IgD-negative memory B cell (primary cell): ENCODE results near the gene CYBA. TPM values are rescaled to one million over a fixed set of nuclear protein-coding genes. Genes with fewer than 3 reads are reported as not detected.

ENCODE experiments used
- H3K27ac Mint-ChIP-seq, 3 donors: one replicate each; pipeline ENCODE4 v1.8.0; 2020 to 2022; ENCODE audit warnings: mild to moderate bottlenecking in 3 of 3, mixed read lengths in 3 of 3, moderate library complexity in 1 of 3
- H3K27me3 Mint-ChIP-seq: one replicate; pipeline ENCODE4 v1.8.0; 2021; ENCODE audit warnings: mixed read lengths
- H3K36me3 Mint-ChIP-seq: one replicate; pipeline ENCODE4 v1.8.0; 2020; ENCODE audit warnings: mild to moderate bottlenecking, mixed read lengths
- H3K4me1 Mint-ChIP-seq, 3 donors: one replicate each; pipeline ENCODE4 v1.8.0; 2020 to 2022; ENCODE audit warnings: mixed read lengths in 3 of 3, mild to moderate bottlenecking in 1 of 3
- H3K4me3 Mint-ChIP-seq, 4 donors: one replicate each; pipeline ENCODE4 v1.8.0; 2020 to 2022; ENCODE audit warnings: mild to moderate bottlenecking in 4 of 4, mixed read lengths in 4 of 4, moderate library complexity in 3 of 4
- H3K9me3 Mint-ChIP-seq, 3 donors: one replicate each; pipeline ENCODE4 v1.8.0; 2020 to 2021; ENCODE audit warnings: mixed read lengths in 3 of 3, mild to moderate bottlenecking in 1 of 3
- polyA plus RNA-seq: library from polyadenylated mRNA; unstranded; fragments of 300-500 nt; fragmentation: Illumina TruSeq; gene quantifications from one replicate; pipeline ENCODE4 v1.2.3, GENCODE V29; 2021

Gene CYBA
- polyA plus RNA-seq, 1 donor from 2014 or later, result 1,890 TPM

- peaks cover 0 to 3% (median 1%) of the 10 kb centered on the region in 3 donors for H3K9me3 Mint-ChIP-seq
- H3K4me1 Mint-ChIP-seq, result peaks cover 24 to 30% (median 30%) of the 10 kb centered on the region in 3 donors
- peak within 1 kb of the TSS; percentile 25 to 90 (median 81) for H3K4me3 Mint-ChIP-seq
- H3K27me3 Mint-ChIP-seq, result peaks cover 19% of the 10 kb centered on the region
- H3K27ac Mint-ChIP-seq, result peak within 1 kb of the TSS; percentile 58 to 96 (median 84)
- no peaks in the 10 kb centered on the region for H3K36me3 Mint-ChIP-seq
Observed at GRCh38 chr16:88638323-88639230, 12.3 kb downstream of the CYBA start, which contains the start of gene IL17C. Gene IL17C (plus strand): TSS chr16:88638572. CDS start chr16:88638642, 70 bp downstream.

- Mint-ChIP-seq H3K36me3 (peaks cover 1% of the 10 kb centered on the region), H3K27ac (peak overlapping the region; percentile 31 to 96 (median 85)), H3K27me3 (peaks cover 19% of the 10 kb centered on the region), H3K4me1 (peaks cover 27 to 30% (median 27%) of the 10 kb centered on the region in 3 donors), H3K4me3 (peak overlapping the region in 2 of 4 donors; percentile 79 to 83), H3K9me3 (peaks cover 0 to 3% (median 1%) of the 10 kb centered on the region in 3 donors)
Observed at GRCh38 chr16:88636488-88637265, 14.2 kb downstream of the CYBA start.

- Mint-ChIP-seq H3K4me1 (peaks cover 25 to 30% (median 27%) of the 10 kb centered on the region in 3 donors), H3K36me3 (peaks cover 1% of the 10 kb centered on the region), H3K4me3 (peak overlapping the region in 3 of 4 donors; percentile 63 to 79 (median 79)), H3K27ac (peak overlapping the region; percentile 31 to 89 (median 85)), H3K9me3 (peaks cover 0 to 3% (median 1%) of the 10 kb centered on the region in 3 donors), H3K27me3 (peaks cover 19% of the 10 kb centered on the region)
Observed at GRCh38 chr16:88635671-88636319, 15.1 kb downstream of the CYBA start.

- H3K27me3 Mint-ChIP-seq, result peaks cover 15% of the 10 kb centered on the region
- H3K36me3 Mint-ChIP-seq, result peaks cover 1% of the 10 kb centered on the region
- peak overlapping the region; percentile 75 to 92 (median 84) for H3K4me3 Mint-ChIP-seq
- peaks cover 19 to 24% (median 23%) of the 10 kb centered on the region in 3 donors for H3K4me1 Mint-ChIP-seq
- peaks cover 0 to 1% (median under 1%) of the 10 kb centered on the region in 3 donors for H3K9me3 Mint-ChIP-seq
- peak overlapping the region in 1 of 3 donors; percentile 89 for H3K27ac Mint-ChIP-seq
Observed at GRCh38 chr16:88634994-88635670, 15.7 kb downstream of the CYBA start.

- Mint-ChIP-seq H3K4me1 (peaks cover 15 to 23% (median 20%) of the 10 kb centered on the region in 3 donors), H3K36me3 (peaks cover 1% of the 10 kb centered on the region), H3K9me3 (peaks cover 0 to 1% (median 0%) of the 10 kb centered on the region in 3 donors), H3K27me3 (peaks cover 13% of the 10 kb centered on the region), H3K4me3 (peak overlapping the region; percentile 71 to 89 (median 82)), H3K27ac (peak overlapping the region; percentile 27 to 89 (median 78))
Observed at GRCh38 chr16:88634141-88634993, 16.5 kb downstream of the CYBA start.

- peak overlapping the region; percentile 27 to 78 (median 62) for H3K27ac Mint-ChIP-seq
Observed at GRCh38 chr16:88633684-88634140, 17.1 kb downstream of the CYBA start.

GRCh38 chr16:88632587-88632930, 18.3 kb downstream of the CYBA start:
- Mint-ChIP-seq H3K4me3 (peak overlapping the region in 1 of 4 donors; percentile 29), H3K27me3 (peaks cover 7% of the 10 kb centered on the region), H3K9me3 (no peaks in the 10 kb centered on the region), H3K36me3 (peaks cover 1% of the 10 kb centered on the region), H3K4me1 (peaks cover 7 to 10% (median 9%) of the 10 kb centered on the region in 3 donors), H3K27ac (peak overlapping the region in 1 of 3 donors; percentile 62)

More at GRCh38 chr16:88633684-88634140, 17.1 kb downstream of the CYBA start:
- H3K27me3 Mint-ChIP-seq, result peaks cover 13% of the 10 kb centered on the region
- peak overlapping the region; percentile 71 to 89 (median 82) for H3K4me3 Mint-ChIP-seq
- H3K4me1 Mint-ChIP-seq, result peaks cover 15 to 21% (median 20%) of the 10 kb centered on the region in 3 donors
- peaks cover 0 to 1% (median 0%) of the 10 kb centered on the region in 3 donors for H3K9me3 Mint-ChIP-seq
- H3K36me3 Mint-ChIP-seq, result peaks cover 1% of the 10 kb centered on the region

GRCh38 chr16:88631920-88632586, 18.8 kb downstream of the CYBA start:
- no peaks in the 10 kb centered on the region for H3K9me3 Mint-ChIP-seq
- peaks cover 4 to 7% (median 7%) of the 10 kb centered on the region in 3 donors for H3K4me1 Mint-ChIP-seq
- no peak overlapping the region for H3K27ac Mint-ChIP-seq
- H3K4me3 Mint-ChIP-seq, result peak overlapping the region in 1 of 4 donors; percentile 38
- H3K27me3 Mint-ChIP-seq, result peaks cover 4% of the 10 kb centered on the region
- H3K36me3 Mint-ChIP-seq, result peaks cover 1% of the 10 kb centered on the region

DNA sequence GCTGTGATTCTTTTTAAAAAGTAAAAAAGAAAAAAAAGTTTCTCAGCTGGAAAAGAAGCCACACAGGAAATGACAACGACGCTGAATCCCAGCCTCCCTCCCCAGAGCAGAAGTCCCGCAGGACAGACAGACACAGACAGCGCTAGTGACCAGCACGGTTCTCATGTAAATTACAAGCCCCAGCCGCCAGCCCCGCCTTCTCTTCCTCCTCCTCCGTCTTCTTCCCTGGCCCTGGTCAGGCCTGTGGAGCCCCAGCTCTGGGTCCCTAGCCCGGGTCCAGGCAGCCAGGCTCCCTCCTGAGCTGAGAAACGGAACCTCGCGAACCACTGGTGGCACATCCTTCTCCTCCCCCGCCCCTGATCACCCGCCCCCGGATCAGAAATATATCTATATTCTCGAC, 19.5 kb downstream of the CYBA start:
- Mint-ChIP-seq H3K4me3 (peak overlapping the region in 1 of 4 donors; percentile 38), H3K36me3 (peaks cover 1% of the 10 kb centered on the region), H3K9me3 (no peaks in the 10 kb centered on the region), H3K4me1 (peaks cover 4 to 6% (median 5%) of the 10 kb centered on the region in 3 donors), H3K27ac (peak overlapping the region in 2 of 3 donors; percentile 18 to 69), H3K27me3 (peaks cover 3% of the 10 kb centered on the region)

GRCh38 chr16:88630941-88631340, 19.9 kb downstream of the CYBA start:
- H3K27me3 Mint-ChIP-seq, result peaks cover 1% of the 10 kb centered on the region
- peak overlapping the region in 2 of 3 donors; percentile 18 to 69 for H3K27ac Mint-ChIP-seq
- H3K36me3 Mint-ChIP-seq, result peaks cover 1% of the 10 kb centered on the region
- H3K9me3 Mint-ChIP-seq, result no peaks in the 10 kb centered on the region
- H3K4me1 Mint-ChIP-seq, result peaks cover 1 to 5% (median 4%) of the 10 kb centered on the region in 3 donors
- no peak overlapping the region for H3K4me3 Mint-ChIP-seq

DNA sequence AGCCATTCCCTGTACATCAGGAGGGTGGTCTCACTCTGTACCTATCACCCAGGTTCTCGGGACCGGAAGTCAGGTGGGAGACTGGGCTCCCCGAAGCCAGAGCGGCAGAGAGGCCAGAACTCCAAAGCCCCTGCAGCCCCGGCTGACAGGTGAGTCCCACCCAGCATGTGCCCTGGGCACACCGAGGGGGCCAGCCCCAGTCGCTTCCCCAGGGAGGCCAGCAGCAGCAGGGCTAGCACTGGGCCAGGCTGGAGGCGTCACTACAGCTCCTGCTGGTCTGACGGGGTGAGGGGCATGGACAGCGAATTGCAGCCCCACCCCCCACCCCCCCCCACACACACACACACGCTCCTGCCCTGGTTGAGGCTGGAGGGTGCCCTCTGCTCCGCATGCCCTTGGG, 20.4 kb downstream of the CYBA start:
- Mint-ChIP-seq H3K36me3 (peaks cover 1% of the 10 kb centered on the region), H3K4me1 (peaks cover 0 to 4% (median 2%) of the 10 kb centered on the region in 3 donors), H3K9me3 (no peaks in the 10 kb centered on the region), H3K27ac (no peak overlapping the region), H3K27me3 (no peaks in the 10 kb centered on the region), H3K4me3 (no peak overlapping the region)

GRCh38 chr16:88629835-88630234, 21.0 kb downstream of the CYBA start:
- H3K36me3 Mint-ChIP-seq, result peaks cover 1% of the 10 kb centered on the region
- peak overlapping the region in 1 of 3 donors; percentile 53 for H3K27ac Mint-ChIP-seq
- H3K27me3 Mint-ChIP-seq, result no peaks in the 10 kb centered on the region
- no peaks in the 10 kb centered on the region for H3K9me3 Mint-ChIP-seq
- peaks cover 0 to 4% (median 0%) of the 10 kb centered on the region in 3 donors for H3K4me1 Mint-ChIP-seq
- no peak overlapping the region for H3K4me3 Mint-ChIP-seq
